ENCODE measurements around the gene PCCA. TPM values are rescaled to one million over a fixed set of nuclear protein-coding genes. Genes with fewer than 3 reads are reported as not detected.
A peak's percentile ranks its signal among the peaks of the same experiment; 100 is the strongest.

PCCA gene
- total RNA-seq, 1 experiment from 2014 or later = 52.8 TPM

DNA sequence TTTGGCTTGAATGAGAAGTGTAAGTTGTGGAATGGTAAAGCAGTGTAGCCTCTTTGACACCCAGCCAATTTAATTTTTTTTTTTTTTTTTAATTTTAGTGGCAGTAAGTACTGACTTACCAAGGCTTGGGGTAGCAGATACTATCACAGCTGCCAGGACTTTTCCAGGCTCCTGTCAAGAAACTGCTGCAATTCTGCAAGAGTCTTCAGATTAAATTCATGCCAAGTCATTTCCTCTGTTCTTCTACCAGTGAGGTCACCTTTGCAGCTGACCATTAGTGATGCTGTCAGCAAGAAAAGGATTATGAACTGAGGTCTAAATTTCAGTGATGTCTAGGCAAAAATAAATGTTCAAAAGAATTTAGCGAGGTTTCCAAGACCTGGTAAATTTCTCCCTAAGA is 408.5 kb downstream of the PCCA start:
- no peak overlapping the region for H3K27ac Mint-ChIP-seq
- DNase-seq (ENCODE audit: low spot score) (no peak), ATAC-seq (no peak)
- no peaks in the 10 kb centered on the region for H3K27me3 Mint-ChIP-seq (ENCODE audit: low read depth)
- H3K4me1 Mint-ChIP-seq = peaks cover 40% of the 10 kb centered on the region
- peaks cover 9% of the 10 kb centered on the region; the same call in 1 of the 2 replicates for H3K36me3 Mint-ChIP-seq
- TF ChIP-seq, protein P1, sequence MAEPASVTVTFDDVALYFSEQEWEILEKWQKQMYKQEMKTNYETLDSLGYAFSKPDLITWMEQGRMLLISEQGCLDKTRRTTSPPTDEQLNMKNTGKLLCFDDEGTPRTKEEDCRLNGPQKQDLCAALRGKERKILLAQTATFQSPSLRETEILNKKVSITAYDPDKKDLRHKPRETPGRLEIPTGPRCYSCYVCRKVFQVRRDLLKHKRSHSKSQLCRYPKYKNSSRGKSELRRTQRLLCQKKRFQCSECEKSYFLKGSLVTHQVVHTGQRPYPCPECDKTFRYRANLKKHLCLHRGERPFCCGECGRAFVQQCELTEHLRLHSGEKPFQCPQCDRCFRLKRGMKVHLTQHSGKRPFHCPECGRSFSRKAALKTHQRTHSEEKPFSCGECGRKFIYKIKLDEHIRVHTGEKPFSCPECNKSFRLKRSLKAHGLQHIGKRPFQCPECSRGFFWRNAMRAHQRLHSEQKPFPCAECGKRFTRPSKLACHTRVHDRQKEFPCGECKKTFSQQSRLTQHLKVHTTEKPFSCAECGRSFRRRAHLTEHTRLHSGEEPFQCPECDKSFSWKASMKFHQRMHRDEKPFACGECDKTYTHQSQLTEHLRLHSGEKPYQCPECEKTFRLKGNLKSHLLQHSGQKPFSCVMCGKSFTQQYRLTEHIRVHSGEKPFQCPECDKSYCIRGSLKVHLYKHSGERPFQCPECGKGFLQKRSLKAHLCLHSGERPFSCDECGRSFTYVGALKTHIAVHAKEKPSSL (CRISPR knock-in tag; conservative IDR thresholded peaks at IDR 0.05) = no peak
- TF ChIP-seq, protein P2, sequence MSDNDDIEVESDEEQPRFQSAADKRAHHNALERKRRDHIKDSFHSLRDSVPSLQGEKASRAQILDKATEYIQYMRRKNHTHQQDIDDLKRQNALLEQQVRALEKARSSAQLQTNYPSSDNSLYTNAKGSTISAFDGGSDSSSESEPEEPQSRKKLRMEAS (CRISPR knock-in tag; IDR thresholded peaks at IDR 0.05) = no peak
- no peak for TF ChIP-seq NFE2L1 (CRISPR knock-in tag; IDR thresholded peaks at IDR 0.05)
- no peak for TF ChIP-seq SOX15 (CRISPR knock-in tag; IDR thresholded peaks at IDR 0.05)
- no peak for TF ChIP-seq IRF2 (CRISPR knock-in tag; IDR thresholded peaks at IDR 0.05; ENCODE audit: borderline replicate concordance, low read depth)
- TF ChIP-seq, protein P3, sequence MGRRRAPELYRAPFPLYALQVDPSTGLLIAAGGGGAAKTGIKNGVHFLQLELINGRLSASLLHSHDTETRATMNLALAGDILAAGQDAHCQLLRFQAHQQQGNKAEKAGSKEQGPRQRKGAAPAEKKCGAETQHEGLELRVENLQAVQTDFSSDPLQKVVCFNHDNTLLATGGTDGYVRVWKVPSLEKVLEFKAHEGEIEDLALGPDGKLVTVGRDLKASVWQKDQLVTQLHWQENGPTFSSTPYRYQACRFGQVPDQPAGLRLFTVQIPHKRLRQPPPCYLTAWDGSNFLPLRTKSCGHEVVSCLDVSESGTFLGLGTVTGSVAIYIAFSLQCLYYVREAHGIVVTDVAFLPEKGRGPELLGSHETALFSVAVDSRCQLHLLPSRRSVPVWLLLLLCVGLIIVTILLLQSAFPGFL (CRISPR knock-in tag; IDR thresholded peaks at IDR 0.05; ENCODE audit: borderline replicate concordance) = no peak
- TF ChIP-seq, protein P4, sequence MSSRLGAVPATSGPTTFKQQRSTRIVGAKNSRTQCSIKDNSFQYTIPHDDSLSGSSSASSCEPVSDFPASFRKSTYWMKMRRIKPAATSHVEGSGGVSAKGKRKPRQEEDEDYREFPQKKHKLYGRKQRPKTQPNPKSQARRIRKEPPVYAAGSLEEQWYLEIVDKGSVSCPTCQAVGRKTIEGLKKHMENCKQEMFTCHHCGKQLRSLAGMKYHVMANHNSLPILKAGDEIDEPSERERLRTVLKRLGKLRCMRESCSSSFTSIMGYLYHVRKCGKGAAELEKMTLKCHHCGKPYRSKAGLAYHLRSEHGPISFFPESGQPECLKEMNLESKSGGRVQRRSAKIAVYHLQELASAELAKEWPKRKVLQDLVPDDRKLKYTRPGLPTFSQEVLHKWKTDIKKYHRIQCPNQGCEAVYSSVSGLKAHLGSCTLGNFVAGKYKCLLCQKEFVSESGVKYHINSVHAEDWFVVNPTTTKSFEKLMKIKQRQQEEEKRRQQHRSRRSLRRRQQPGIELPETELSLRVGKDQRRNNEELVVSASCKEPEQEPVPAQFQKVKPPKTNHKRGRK (CRISPR knock-in tag; IDR thresholded peaks at IDR 0.05; ENCODE audit: borderline replicate concordance) = no peak
- TF ChIP-seq, protein P5, sequence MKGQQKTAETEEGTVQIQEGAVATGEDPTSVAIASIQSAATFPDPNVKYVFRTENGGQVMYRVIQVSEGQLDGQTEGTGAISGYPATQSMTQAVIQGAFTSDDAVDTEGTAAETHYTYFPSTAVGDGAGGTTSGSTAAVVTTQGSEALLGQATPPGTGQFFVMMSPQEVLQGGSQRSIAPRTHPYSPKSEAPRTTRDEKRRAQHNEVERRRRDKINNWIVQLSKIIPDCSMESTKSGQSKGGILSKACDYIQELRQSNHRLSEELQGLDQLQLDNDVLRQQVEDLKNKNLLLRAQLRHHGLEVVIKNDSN (CRISPR knock-in tag; IDR thresholded peaks at IDR 0.05) = no peak
- TF ChIP-seq ZNF317 (CRISPR knock-in tag; IDR thresholded peaks at IDR 0.05; ENCODE audit: borderline replicate concordance, low read depth) = no peak
- TF ChIP-seq CREB1 (CRISPR knock-in tag; IDR thresholded peaks at IDR 0.05) = no peak
- no peak for TF ChIP-seq ATF1 (CRISPR knock-in tag; IDR thresholded peaks at IDR 0.05)
- no peak for TF ChIP-seq NR1H2 (CRISPR knock-in tag; IDR thresholded peaks at IDR 0.05)
- TF ChIP-seq, protein P6, sequence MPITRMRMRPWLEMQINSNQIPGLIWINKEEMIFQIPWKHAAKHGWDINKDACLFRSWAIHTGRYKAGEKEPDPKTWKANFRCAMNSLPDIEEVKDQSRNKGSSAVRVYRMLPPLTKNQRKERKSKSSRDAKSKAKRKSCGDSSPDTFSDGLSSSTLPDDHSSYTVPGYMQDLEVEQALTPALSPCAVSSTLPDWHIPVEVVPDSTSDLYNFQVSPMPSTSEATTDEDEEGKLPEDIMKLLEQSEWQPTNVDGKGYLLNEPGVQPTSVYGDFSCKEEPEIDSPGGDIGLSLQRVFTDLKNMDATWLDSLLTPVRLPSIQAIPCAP (CRISPR knock-in tag; IDR thresholded peaks at IDR 0.05) = no peak
- TF ChIP-seq JAZF1 (CRISPR knock-in tag; IDR thresholded peaks at IDR 0.05) = no peak
- no peak for TF ChIP-seq ZNF138 (CRISPR knock-in tag; conservative IDR thresholded peaks at IDR 0.05)
- TF ChIP-seq, protein P7, sequence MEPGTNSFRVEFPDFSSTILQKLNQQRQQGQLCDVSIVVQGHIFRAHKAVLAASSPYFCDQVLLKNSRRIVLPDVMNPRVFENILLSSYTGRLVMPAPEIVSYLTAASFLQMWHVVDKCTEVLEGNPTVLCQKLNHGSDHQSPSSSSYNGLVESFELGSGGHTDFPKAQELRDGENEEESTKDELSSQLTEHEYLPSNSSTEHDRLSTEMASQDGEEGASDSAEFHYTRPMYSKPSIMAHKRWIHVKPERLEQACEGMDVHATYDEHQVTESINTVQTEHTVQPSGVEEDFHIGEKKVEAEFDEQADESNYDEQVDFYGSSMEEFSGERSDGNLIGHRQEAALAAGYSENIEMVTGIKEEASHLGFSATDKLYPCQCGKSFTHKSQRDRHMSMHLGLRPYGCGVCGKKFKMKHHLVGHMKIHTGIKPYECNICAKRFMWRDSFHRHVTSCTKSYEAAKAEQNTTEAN (CRISPR knock-in tag; IDR thresholded peaks at IDR 0.05) = no peak
- CTCF ChIA-PET = no interaction called here
- no peak overlapping the region for H3K4me3 Mint-ChIP-seq
- H3K9me3 Mint-ChIP-seq = 0 out of 2 replicates have a peak, but pooled peaks cover 8% of the 10 kb centered on the region
- POLR2A ChIA-PET = no interaction called here

DNA sequence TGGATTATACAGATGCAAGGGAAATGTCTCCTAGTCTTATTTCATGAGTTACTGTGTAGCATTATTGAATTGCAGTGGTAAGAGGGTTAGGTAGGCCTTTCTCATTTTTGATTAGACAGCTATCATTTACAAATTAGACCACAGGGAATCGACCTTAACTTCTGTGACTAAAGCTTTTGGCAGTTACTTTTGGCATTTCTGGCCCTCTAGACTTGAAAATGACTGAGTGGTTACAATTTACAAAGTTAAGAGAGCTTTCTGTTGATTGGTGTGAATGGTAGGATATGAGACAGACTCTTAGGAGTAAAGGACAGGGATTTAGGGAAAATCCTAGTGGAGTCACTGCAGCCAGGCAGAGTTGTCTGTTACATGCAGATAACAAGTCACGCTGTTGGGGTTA is 413.6 kb downstream of the PCCA start:
- peaks cover 48% of the 10 kb centered on the region for H3K4me1 Mint-ChIP-seq
- H3K4me3 Mint-ChIP-seq = no peak overlapping the region
- H3K36me3 Mint-ChIP-seq = no peaks in the 10 kb centered on the region
- no peaks in the 10 kb centered on the region for H3K27me3 Mint-ChIP-seq (ENCODE audit: low read depth)
- ATAC-seq (no peak), DNase-seq (ENCODE audit: low spot score) (no peak)
- H3K9me3 Mint-ChIP-seq = no peaks in the 10 kb centered on the region
- H3K27ac Mint-ChIP-seq = peak overlapping the region; percentile 78
- POLR2A ChIA-PET = no interaction called here
- CTCF ChIA-PET = no interaction called here
- no peak for TF ChIP-seq GRHL2 (CRISPR knock-in tag; IDR thresholded peaks at IDR 0.05; ENCODE audit: insufficient replicate concordance, severe bottlenecking)
- TF ChIP-seq SOX15 (CRISPR knock-in tag; IDR thresholded peaks at IDR 0.05) = no peak
- TF ChIP-seq NR2C2 (CRISPR knock-in tag; IDR thresholded peaks at IDR 0.05) = no peak
- no peak for TF ChIP-seq CBFB (CRISPR knock-in tag; IDR thresholded peaks at IDR 0.05; ENCODE audit: low read depth)
- TF ChIP-seq ZNF416 (CRISPR knock-in tag; IDR thresholded peaks at IDR 0.05) = no peak
- TF ChIP-seq, protein P8, sequence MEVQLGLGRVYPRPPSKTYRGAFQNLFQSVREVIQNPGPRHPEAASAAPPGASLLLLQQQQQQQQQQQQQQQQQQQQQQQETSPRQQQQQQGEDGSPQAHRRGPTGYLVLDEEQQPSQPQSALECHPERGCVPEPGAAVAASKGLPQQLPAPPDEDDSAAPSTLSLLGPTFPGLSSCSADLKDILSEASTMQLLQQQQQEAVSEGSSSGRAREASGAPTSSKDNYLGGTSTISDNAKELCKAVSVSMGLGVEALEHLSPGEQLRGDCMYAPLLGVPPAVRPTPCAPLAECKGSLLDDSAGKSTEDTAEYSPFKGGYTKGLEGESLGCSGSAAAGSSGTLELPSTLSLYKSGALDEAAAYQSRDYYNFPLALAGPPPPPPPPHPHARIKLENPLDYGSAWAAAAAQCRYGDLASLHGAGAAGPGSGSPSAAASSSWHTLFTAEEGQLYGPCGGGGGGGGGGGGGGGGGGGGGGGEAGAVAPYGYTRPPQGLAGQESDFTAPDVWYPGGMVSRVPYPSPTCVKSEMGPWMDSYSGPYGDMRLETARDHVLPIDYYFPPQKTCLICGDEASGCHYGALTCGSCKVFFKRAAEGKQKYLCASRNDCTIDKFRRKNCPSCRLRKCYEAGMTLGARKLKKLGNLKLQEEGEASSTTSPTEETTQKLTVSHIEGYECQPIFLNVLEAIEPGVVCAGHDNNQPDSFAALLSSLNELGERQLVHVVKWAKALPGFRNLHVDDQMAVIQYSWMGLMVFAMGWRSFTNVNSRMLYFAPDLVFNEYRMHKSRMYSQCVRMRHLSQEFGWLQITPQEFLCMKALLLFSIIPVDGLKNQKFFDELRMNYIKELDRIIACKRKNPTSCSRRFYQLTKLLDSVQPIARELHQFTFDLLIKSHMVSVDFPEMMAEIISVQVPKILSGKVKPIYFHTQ (CRISPR knock-in tag; IDR thresholded peaks at IDR 0.05) = no peak
- TF ChIP-seq ZNF138 (CRISPR knock-in tag; conservative IDR thresholded peaks at IDR 0.05) = no peak
- no peak for TF ChIP-seq KAT7 (CRISPR knock-in tag; IDR thresholded peaks at IDR 0.05; ENCODE audit: borderline replicate concordance)
- TF ChIP-seq JUN (CRISPR knock-in tag; IDR thresholded peaks at IDR 0.05) = no peak
- TF ChIP-seq ZNF219 (CRISPR knock-in tag; IDR thresholded peaks at IDR 0.05; ENCODE audit: borderline replicate concordance) = no peak
- TF ChIP-seq GTF2I (CRISPR knock-in tag; conservative IDR thresholded peaks at IDR 0.05) = no peak
- no peak for TF ChIP-seq RORB (CRISPR knock-in tag; IDR thresholded peaks at IDR 0.05)
- no peak for TF ChIP-seq ZNF317 (CRISPR knock-in tag; IDR thresholded peaks at IDR 0.05; ENCODE audit: borderline replicate concordance, low read depth)
